Measurements from ENCODE around the gene ZBTB17.

The ZBTB17 gene

DNA sequence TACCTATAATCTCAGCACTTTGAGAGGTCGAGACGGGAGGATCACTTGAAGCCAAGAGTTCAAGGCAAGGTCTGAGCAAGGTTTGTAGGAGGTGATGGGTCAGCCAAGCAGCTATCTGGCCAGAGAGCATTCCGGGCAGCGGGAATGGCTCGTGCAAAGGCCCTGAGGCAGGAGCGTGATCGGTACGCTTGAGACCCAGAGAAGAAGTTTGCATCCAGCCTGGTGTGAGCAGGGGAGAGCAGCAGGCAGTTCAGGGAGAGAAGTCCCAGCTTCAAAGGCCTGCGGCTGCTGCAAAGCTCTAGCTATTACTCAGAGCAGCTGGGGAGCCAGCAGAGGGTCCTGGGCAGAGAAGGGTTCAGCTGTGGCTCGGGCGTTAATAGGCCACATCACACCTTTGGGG, 23.0 kb upstream of the ZBTB17 start:
- H3K27ac ChIP-seq = no peak overlapping the region
- no peak for TF ChIP-seq ZFX (IDR thresholded peaks at IDR 0.05; ENCODE audit: borderline replicate concordance)
- TF ChIP-seq, protein P1, sequence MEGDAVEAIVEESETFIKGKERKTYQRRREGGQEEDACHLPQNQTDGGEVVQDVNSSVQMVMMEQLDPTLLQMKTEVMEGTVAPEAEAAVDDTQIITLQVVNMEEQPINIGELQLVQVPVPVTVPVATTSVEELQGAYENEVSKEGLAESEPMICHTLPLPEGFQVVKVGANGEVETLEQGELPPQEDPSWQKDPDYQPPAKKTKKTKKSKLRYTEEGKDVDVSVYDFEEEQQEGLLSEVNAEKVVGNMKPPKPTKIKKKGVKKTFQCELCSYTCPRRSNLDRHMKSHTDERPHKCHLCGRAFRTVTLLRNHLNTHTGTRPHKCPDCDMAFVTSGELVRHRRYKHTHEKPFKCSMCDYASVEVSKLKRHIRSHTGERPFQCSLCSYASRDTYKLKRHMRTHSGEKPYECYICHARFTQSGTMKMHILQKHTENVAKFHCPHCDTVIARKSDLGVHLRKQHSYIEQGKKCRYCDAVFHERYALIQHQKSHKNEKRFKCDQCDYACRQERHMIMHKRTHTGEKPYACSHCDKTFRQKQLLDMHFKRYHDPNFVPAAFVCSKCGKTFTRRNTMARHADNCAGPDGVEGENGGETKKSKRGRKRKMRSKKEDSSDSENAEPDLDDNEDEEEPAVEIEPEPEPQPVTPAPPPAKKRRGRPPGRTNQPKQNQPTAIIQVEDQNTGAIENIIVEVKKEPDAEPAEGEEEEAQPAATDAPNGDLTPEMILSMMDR (IDR thresholded peaks at IDR 0.05) = no peak

DNA sequence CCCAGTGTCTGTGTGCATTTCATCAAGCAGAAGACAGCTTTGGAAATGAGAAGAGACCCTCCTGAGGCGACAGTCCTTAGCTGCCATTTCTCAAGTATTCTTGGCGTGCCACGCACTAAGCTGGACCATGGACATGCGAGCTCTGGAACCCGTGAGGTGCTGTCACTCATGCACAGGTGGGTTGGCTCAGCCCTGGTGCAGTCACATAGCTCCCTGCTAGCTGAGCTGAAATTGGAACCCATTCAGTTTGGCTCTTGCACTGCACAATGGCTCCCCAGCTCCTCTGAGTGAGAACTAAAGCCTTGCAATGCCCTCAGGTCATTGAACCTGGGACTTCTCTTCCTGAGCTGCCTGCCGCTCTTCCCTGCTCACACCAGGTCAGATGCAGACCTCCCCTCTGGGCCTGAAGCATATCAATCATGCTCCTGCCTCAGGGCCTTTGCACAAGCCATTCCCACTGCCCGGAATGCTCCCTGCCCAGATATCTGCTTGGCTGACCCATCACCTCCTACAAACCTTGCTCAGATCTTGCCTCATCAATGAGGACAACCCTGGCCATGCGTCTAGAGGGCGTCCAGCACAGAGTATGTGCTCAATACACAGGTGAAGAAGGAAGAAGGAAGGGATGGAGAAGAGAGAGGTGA, 21.9 kb upstream of the ZBTB17 start:
- no peak overlapping the region for H3K27ac ChIP-seq
- TF ChIP-seq, protein P1 (IDR thresholded peaks at IDR 0.05) = no peak
- no peak for TF ChIP-seq ZFX (IDR thresholded peaks at IDR 0.05; ENCODE audit: borderline replicate concordance)

DNA sequence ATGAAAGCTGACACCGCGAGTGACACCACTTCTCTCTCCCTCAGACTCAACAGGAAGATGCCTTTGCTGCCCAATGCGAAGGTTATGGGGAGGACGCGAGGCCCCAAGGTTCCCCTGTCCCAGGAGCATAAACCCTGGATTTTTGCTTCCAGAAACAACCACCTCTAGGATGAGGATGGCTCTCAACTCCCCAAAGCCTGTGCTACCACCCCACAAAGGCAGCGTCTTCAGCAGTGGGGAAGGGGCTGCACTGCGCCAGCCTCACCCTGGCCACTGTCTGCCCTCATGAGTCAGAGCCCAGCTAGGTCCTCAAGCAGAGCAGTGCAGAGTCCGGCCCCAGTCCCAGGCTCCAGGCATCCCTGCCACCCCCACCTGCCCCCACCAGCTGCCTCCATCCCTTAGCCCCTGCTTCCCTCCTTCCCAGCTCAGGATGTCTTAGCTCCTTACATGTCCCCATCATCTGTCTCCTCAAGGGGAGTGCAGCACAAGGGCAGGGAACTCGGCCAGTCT, 21.2 kb upstream of the ZBTB17 start:
- H3K27ac ChIP-seq = no peak overlapping the region
- TF ChIP-seq, protein P1 (IDR thresholded peaks at IDR 0.05) = no peak
- no peak for TF ChIP-seq ZFX (IDR thresholded peaks at IDR 0.05; ENCODE audit: borderline replicate concordance)

DNA sequence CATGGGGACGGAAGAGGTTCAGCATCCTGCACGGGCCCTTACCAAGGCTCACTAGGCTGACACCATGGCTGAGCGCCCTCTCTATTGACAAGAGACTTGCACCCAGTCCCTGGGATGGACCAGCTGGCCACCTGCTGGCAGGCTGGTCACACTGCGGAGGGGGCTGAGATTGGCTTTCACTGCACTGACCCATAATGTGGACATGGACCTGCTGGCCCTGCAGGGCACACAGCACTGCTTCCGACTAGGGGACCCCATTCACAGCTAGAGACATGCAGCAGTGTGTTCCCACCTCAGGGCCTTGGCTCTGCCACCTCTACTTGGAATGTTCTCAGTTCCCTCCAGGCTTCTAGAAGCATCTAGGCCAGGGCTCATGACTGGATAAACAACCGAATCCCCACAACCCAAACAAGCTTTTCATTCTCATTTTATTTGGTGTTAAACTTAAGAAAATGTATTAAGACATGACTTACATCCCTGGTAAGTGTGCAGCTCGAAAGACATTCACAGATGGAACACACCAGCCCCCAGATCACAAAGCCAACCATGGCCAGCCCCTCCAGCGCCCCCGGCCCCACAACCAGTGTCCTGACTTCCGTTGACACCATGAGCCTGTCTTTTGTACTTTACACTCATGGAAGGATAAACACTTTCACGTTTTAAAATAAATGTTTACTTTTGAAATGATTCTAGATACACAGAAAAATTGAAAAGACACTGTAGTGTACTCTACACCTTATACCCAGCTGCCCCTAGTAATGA, 18.9 kb upstream of the ZBTB17 start:
- H3K27ac ChIP-seq = no peak overlapping the region
- no peak for TF ChIP-seq ZFX (IDR thresholded peaks at IDR 0.05; ENCODE audit: borderline replicate concordance)
- TF ChIP-seq, protein P1 (IDR thresholded peaks at IDR 0.05) = peak; percentile 82

DNA sequence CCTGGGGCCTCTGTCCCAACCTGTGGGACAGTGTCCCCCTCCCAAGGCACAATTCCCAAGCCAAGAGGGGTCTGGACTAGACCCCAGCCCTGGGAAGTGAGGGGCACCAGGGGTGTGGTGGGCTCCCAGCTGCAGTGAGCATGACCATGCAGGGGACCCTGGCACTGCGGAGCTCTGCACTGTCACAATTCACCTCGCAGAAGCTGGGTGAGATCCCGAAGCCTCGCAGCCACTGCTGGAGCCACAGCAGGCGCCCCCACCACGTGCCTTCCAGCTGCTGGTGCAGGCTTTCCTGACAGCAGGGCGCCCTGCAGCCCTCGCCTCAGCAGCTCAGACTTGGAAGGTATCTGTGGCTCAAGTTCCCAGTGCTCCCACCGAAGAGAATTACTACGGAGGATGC, 18.2 kb upstream of the ZBTB17 start:
- no peak for TF ChIP-seq ZFX (IDR thresholded peaks at IDR 0.05; ENCODE audit: borderline replicate concordance)
- TF ChIP-seq, protein P1 (IDR thresholded peaks at IDR 0.05) = no peak

DNA sequence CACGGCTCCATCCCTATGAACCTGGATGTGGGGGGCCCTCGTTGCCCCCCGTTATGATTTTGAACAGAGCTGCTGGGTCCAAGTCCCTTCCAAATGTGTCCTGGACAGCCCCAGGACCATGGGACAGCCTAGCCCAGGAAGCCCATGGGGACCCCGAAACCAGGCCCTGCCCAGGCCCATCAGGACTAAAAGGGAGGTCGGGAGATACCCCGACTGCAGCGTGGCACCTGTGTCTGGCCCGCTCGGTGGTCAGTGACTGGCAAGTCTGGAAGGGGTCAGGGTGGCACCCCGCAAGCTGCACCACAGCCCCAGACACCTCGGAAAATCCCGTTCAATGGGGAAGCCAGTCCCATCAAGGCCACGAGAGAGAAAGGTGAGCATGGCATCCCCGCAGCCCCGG, 17.8 kb upstream of the ZBTB17 start:
- no peak for TF ChIP-seq ZFX (IDR thresholded peaks at IDR 0.05; ENCODE audit: borderline replicate concordance)
- TF ChIP-seq, protein P1 (IDR thresholded peaks at IDR 0.05) = no peak
- H3K27ac ChIP-seq = no peak overlapping the region

More for the DNA sequence above, 18.2 kb upstream of the ZBTB17 start:
- H3K27ac ChIP-seq = no peak overlapping the region
